ENCODE results near the gene BAD. TPM values are rescaled to one million over a fixed set of nuclear protein-coding genes. Genes with fewer than 3 reads are reported as not detected.

The BAD gene
- total and polyA plus RNA-seq, 2 donors, result 64.1 to 65.8 TPM

DNA sequence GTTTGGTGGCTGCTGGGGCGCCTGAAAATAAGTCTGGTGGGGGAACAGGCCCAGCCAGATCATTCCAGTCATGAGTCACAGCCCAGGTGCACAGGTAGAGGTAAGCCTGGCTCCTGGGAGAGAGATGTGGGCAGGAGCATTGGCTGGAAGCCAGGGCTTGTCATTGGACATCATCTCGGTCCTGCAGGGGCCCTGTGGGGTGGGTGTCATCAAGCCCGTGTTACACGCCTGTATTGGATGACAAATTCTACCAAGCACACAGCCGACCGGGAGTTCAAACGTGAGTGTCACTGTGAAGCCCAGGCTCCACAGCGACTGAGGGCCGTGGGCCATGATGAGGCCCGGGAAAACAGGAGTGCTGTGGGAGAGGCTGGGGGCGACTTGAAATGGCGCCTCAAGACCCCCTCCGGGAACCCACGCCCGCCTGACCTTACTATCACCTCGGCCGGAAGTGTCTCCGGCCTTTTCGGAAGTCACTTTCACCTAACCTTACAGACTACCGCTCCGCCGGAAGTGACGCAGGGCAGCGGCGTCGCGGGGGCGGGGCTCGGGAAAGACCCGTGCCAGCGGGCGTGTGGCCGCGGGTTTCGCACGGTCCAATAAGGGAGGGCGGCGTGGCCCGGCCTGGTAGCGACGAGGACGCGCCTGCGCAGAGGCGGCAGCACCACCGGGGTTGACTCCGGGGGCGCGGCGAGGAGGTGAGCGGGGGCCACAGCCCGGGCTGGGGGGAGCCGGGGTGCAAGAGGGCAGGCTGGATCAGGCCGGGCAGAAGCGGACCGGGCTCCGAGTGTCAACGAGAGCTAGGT is 43.8 kb downstream of the BAD start, which contains the start of gene FKBP2:
FKBP2 (plus strand) TSS at position 661 of the 806 bp plus-strand sequence. CDS start 1,293 bp downstream, outside the sequence.
- DNase-seq (ENCODE audit: low read depth in 6 of 9, low spot score in 9 of 9), result peak; percentile 75 to 97 (median 90)
- H3K9me3 ChIP-seq (ENCODE audit: control insufficient read depth in 2 of 2, insufficient read depth in 1 of 2, low read length in 1 of 2), result peaks cover 0 to 14% of the 10 kb centered on the region in 2 donors
- peaks cover 16 to 77% of the 10 kb centered on the region in 2 donors for H3K4me1 ChIP-seq (ENCODE audit: control insufficient read depth in 2 of 2, insufficient read depth in 2 of 2, low read length in 2 of 2)
- peak within 1 kb of the TSS; percentile 96 to 99 for H3K27ac ChIP-seq (ENCODE audit: low read depth in 1 of 2, low read length in 1 of 2)
- 1% methylated on average over 58 of the region's 58 CpGs for WGBS
- peaks cover 19 to 25% of the 10 kb centered on the region in 2 donors for H3K36me3 ChIP-seq (ENCODE audit: control insufficient read depth in 2 of 2, insufficient read depth in 2 of 2, low read length in 1 of 2)
- H3K27me3 ChIP-seq (ENCODE audit: control insufficient read depth in 2 of 2, insufficient read depth in 1 of 2, low read length in 1 of 2), result no peaks in the 10 kb centered on the region
- peak within 1 kb of the TSS; percentile 54 to 80 for H3K4me3 ChIP-seq (ENCODE audit: low read length in 2 of 2)

DNA sequence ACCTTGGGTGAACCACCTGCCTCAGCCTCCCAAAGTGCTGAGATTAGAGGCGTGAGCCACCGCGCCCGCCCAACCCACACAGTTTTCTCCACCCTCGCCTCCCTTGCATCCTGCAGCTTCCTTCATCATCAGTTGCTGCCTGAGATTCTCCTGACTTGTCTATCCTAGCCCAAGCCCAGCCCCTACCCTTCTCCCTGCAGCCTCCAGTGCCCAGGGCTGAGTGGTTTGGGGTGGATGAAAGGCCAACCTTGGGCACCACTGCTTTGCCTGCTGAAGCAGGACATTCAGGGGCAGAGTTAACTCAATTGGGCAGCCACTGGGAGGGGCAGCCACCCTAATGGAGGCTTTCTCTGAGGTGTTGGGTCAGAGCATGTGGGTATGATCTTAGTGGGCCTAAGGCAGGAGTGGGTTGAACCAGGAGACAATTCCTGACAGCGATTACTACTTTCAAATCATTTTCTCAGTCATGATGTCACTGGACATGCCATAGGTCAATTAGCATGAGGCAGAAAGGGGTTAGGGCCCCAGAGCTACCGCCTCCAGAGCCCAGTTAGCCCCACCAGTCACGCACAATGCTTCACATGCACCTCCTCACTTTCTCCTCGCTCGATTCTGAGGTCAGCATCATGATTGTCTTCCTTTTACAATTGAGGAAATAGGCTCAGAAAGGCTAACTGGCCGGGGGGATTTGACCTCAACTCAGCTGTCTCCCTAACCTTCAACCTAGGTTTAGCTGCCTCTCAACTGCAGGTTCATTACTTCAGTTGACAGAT is 44.6 kb downstream of the BAD start:
- Histone ChIP-seq H3K36me3 (ENCODE audit: control insufficient read depth in 2 of 2, insufficient read depth in 2 of 2, low read length in 1 of 2) (peaks cover 19 to 22% of the 10 kb centered on the region in 2 donors), H3K27me3 (ENCODE audit: control insufficient read depth in 2 of 2, insufficient read depth in 1 of 2, low read length in 1 of 2) (peaks cover 0 to 2% of the 10 kb centered on the region in 2 donors), H3K4me1 (ENCODE audit: control insufficient read depth in 2 of 2, insufficient read depth in 2 of 2, low read length in 2 of 2) (peaks cover 13 to 77% of the 10 kb centered on the region in 2 donors), H3K27ac (ENCODE audit: low read depth in 1 of 2, low read length in 1 of 2) (peak overlapping the region; percentile 96 to 99), H3K4me3 (ENCODE audit: low read length in 2 of 2) (peak overlapping the region in 1 of 2 donors; percentile 80), H3K9me3 (ENCODE audit: control insufficient read depth in 2 of 2, insufficient read depth in 1 of 2, low read length in 1 of 2) (peaks cover 0 to 9% of the 10 kb centered on the region in 2 donors)
- no peak for DNase-seq (ENCODE audit: low read depth in 6 of 9, low spot score in 9 of 9)
- 84% methylated on average over 11 of the region's 11 CpGs for WGBS

- Histone ChIP-seq H3K4me1 (ENCODE audit: control insufficient read depth in 2 of 2, insufficient read depth in 2 of 2, low read length in 2 of 2) (peaks cover 13 to 70% of the 10 kb centered on the region in 2 donors), H3K27ac (ENCODE audit: low read depth in 1 of 2, low read length in 1 of 2) (peak overlapping the region; percentile 25 to 99)
- 93% methylated on average over 5 of the region's 5 CpGs for WGBS
Measured at GRCh38 chr11:64238999-64239398, 45.5 kb downstream of the BAD start.

GRCh38 chr11:64238076-64238475 is 46.4 kb downstream of the BAD start:
- 95% methylated on average over 9 of the region's 9 CpGs for WGBS
- Histone ChIP-seq H3K27me3 (ENCODE audit: control insufficient read depth in 2 of 2, insufficient read depth in 1 of 2, low read length in 1 of 2) (peaks cover 0 to 11% of the 10 kb centered on the region in 2 donors), H3K36me3 (ENCODE audit: control insufficient read depth in 2 of 2, insufficient read depth in 2 of 2, low read length in 1 of 2) (peaks cover 6 to 19% of the 10 kb centered on the region in 2 donors), H3K27ac (ENCODE audit: low read depth in 1 of 2, low read length in 1 of 2) (peak overlapping the region; percentile 50 to 99), H3K9me3 (ENCODE audit: control insufficient read depth in 2 of 2, insufficient read depth in 1 of 2, low read length in 1 of 2) (peaks cover 0 to 9% of the 10 kb centered on the region in 2 donors), H3K4me1 (ENCODE audit: control insufficient read depth in 2 of 2, insufficient read depth in 2 of 2, low read length in 2 of 2) (peaks cover 16 to 68% of the 10 kb centered on the region in 2 donors), H3K4me3 (ENCODE audit: low read length in 2 of 2) (no peak overlapping the region)
- DNase-seq (ENCODE audit: low read depth in 6 of 9, low spot score in 9 of 9), result no peak

More at GRCh38 chr11:64238999-64239398, 45.5 kb downstream of the BAD start:
- peaks cover 0 to 9% of the 10 kb centered on the region in 2 donors for H3K9me3 ChIP-seq (ENCODE audit: control insufficient read depth in 2 of 2, insufficient read depth in 1 of 2, low read length in 1 of 2)
- no peak overlapping the region for H3K4me3 ChIP-seq (ENCODE audit: low read length in 2 of 2)
- H3K27me3 ChIP-seq (ENCODE audit: control insufficient read depth in 2 of 2, insufficient read depth in 1 of 2, low read length in 1 of 2), result peaks cover 0 to 4% of the 10 kb centered on the region in 2 donors
- peaks cover 15 to 19% of the 10 kb centered on the region in 2 donors for H3K36me3 ChIP-seq (ENCODE audit: control insufficient read depth in 2 of 2, insufficient read depth in 2 of 2, low read length in 1 of 2)
- peak in 1 of 9 donors; percentile 48 for DNase-seq (ENCODE audit: low read depth in 6 of 9, low spot score in 9 of 9)

DNA sequence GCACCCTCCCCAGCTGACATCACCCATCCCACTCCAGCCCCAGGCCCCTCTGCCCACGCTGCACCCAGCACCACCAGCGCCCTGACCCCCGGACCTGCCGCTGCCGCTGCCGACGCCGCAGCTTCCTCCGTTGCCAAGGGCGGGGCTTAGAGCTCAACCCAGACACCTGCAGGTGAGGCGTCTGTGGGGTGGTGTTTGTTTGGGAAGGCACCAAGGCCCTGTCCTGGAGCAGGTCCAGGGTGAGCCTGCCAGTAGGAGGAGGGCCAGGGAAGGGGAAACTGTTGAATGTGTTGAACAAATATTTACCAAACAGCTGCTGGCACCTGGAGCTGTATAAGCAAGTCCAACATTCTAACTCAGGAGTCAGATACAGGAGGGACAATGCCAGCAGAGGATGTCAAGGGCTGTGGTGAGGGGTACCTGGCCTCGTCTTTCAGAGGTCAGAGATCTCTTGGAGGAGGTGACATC is 46.9 kb downstream of the BAD start:
- peak overlapping the region; percentile 50 to 99 for H3K27ac ChIP-seq (ENCODE audit: low read depth in 1 of 2, low read length in 1 of 2)
- WGBS, result 95% methylated on average over 12 of the region's 12 CpGs
- H3K4me1 ChIP-seq (ENCODE audit: control insufficient read depth in 2 of 2, insufficient read depth in 2 of 2, low read length in 2 of 2), result peaks cover 14 to 66% of the 10 kb centered on the region in 2 donors
- no peak for DNase-seq (ENCODE audit: low read depth in 6 of 9, low spot score in 9 of 9)
- peaks cover 0 to 9% of the 10 kb centered on the region in 2 donors for H3K9me3 ChIP-seq (ENCODE audit: control insufficient read depth in 2 of 2, insufficient read depth in 1 of 2, low read length in 1 of 2)
- peaks cover 0 to 11% of the 10 kb centered on the region in 2 donors for H3K27me3 ChIP-seq (ENCODE audit: control insufficient read depth in 2 of 2, insufficient read depth in 1 of 2, low read length in 1 of 2)
- H3K36me3 ChIP-seq (ENCODE audit: control insufficient read depth in 2 of 2, insufficient read depth in 2 of 2, low read length in 1 of 2), result peaks cover 6 to 19% of the 10 kb centered on the region in 2 donors
- no peak overlapping the region for H3K4me3 ChIP-seq (ENCODE audit: low read length in 2 of 2)

DNA sequence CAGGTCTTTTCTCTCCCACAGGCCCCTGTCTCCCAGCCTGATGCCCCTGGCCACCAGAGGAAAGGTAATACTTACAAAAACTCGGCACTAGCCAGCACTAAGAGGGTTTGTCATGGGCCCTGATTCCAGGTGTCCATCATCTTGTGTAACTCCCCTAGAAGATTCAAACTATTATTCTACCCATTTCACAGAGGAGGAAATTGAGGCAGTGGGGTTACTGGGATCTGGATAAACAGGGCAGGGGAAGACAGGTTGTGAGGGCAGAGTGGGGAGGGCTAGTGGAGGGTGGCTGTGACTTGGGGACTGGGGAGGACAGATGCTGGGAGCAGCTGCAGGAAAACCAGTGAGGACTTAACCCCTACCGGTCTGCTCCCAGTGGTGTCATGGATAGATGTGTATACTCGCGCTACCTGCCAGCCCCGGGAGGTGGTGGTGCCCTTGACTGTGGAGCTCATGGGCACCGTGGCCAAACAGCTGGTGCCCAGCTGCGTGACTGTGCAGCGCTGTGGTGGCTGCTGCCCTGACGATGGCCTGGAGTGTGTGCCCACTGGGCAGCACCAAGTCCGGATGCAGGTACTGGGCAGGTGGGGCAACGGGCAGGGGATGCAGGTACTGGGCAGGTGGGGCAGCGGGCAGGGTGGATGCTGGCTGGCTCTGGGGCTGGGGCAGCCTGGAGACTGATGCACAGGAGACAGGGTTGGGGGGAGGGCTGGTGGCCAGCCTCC is 48.9 kb downstream of the BAD start:
- WGBS, result 96% methylated on average over 12 of the region's 12 CpGs
- H3K4me1 ChIP-seq (ENCODE audit: control insufficient read depth in 2 of 2, insufficient read depth in 2 of 2, low read length in 2 of 2), result peaks cover 13 to 76% of the 10 kb centered on the region in 2 donors
- no peak for DNase-seq (ENCODE audit: low read depth in 6 of 9, low spot score in 9 of 9)
- no peak overlapping the region for H3K27ac ChIP-seq (ENCODE audit: low read depth in 1 of 2, low read length in 1 of 2)
- peaks cover 6 to 19% of the 10 kb centered on the region in 2 donors for H3K36me3 ChIP-seq (ENCODE audit: control insufficient read depth in 2 of 2, insufficient read depth in 2 of 2, low read length in 1 of 2)
- peaks cover 0 to 3% of the 10 kb centered on the region in 2 donors for H3K9me3 ChIP-seq (ENCODE audit: control insufficient read depth in 2 of 2, insufficient read depth in 1 of 2, low read length in 1 of 2)
- peaks cover 0 to 12% of the 10 kb centered on the region in 2 donors for H3K27me3 ChIP-seq (ENCODE audit: control insufficient read depth in 2 of 2, insufficient read depth in 1 of 2, low read length in 1 of 2)
- peak overlapping the region; percentile 46 to 72 for H3K4me3 ChIP-seq (ENCODE audit: low read length in 2 of 2)

- Histone ChIP-seq H3K27ac (ENCODE audit: low read depth in 1 of 2, low read length in 1 of 2) (peak overlapping the region in 1 of 2 donors; percentile 54), H3K9me3 (ENCODE audit: control insufficient read depth in 2 of 2, insufficient read depth in 1 of 2, low read length in 1 of 2) (peaks cover 0 to 6% of the 10 kb centered on the region in 2 donors), H3K4me3 (ENCODE audit: low read length in 2 of 2) (peak overlapping the region; percentile 46 to 72), H3K4me1 (ENCODE audit: control insufficient read depth in 2 of 2, insufficient read depth in 2 of 2, low read length in 2 of 2) (peaks cover 14 to 75% of the 10 kb centered on the region in 2 donors), H3K36me3 (ENCODE audit: control insufficient read depth in 2 of 2, insufficient read depth in 2 of 2, low read length in 1 of 2) (peaks cover 6 to 19% of the 10 kb centered on the region in 2 donors), H3K27me3 (ENCODE audit: control insufficient read depth in 2 of 2, insufficient read depth in 1 of 2, low read length in 1 of 2) (peaks cover 0 to 16% of the 10 kb centered on the region in 2 donors)
- WGBS, result 2% methylated on average over 80 of the region's 80 CpGs
- peak in 1 of 9 donors; percentile 69 for DNase-seq (ENCODE audit: low read depth in 6 of 9, low spot score in 9 of 9)
Measured at GRCh38 chr11:64234647-64235379, 49.7 kb downstream of the BAD start.

Data from thymus (tissue), 11 donors.